Gastrocnemius medialis (tissue), 4 donors: ENCODE data around the gene MYOCD. TPM values are rescaled to one million over a fixed set of nuclear protein-coding genes. Genes with fewer than 3 reads are reported as not detected.

Experiments used
- ATAC-seq, 2 donors: fragments of 150-250 bp; one replicate each; pipeline ENCODE4 v1.9.1; 2016
- DNase-seq, 2 donors: peaks; one replicate each; pipeline ENCODE4 v3.0.0-alpha.2; 2019
- H3K27ac ChIP-seq, 4 donors: fragments of 200-600 bp; sonication (generic); 1 replicate in 1 of 4; 2 replicates in 3 of 4; pipeline ENCODE4 v1.5.1; 2016 to 2018; ENCODE audit warnings: mild to moderate bottlenecking in 2 of 4, moderate library complexity in 1 of 4
- H3K27me3 ChIP-seq, 3 donors: fragments of 200-600 bp; sonication (generic) in 2 of 3; 1 replicate in 1 of 3; 2 replicates in 2 of 3; pipeline versions ENCODE4 v1.5.1 to v1.6.0; 2016 to 2019; ENCODE audit warnings: mild to moderate bottlenecking in 1 of 3, moderate library complexity in 1 of 3
- H3K36me3 ChIP-seq, 2 donors: fragments of 200-600 bp; sonication (generic) in 1 of 2; one replicate each; pipeline ENCODE4 v1.5.1; 2017 to 2018
- H3K4me1 ChIP-seq, 2 donors: fragments of 200-600 bp; sonication (generic) in 1 of 2; one replicate each; pipeline ENCODE4 v1.5.1; 2016 to 2017; ENCODE audit warnings: mild to moderate bottlenecking in 2 of 2
- H3K4me3 ChIP-seq, 4 donors: fragments of 200-600 bp; sonication (generic) in 3 of 4; 1 replicate in 1 of 4; 2 replicates in 3 of 4; pipeline ENCODE4 v1.5.1; 2016 to 2019; ENCODE audit warnings: mild to moderate bottlenecking in 2 of 4
- H3K9me3 ChIP-seq, 3 donors: fragments of 200-600 bp; sonication (generic) in 2 of 3; 1 replicate in 1 of 3; 2 replicates in 2 of 3; pipeline ENCODE4 v1.5.1; 2016 to 2019
- POLR2A ChIP-seq, 2 donors: fragments of 450-650 bp; IDR thresholded peaks; one replicate each; pipeline ENCODE4 v1.6.1; 2017; ENCODE audit warnings: antibody characterized with exemption in 2 of 2, mild to moderate bottlenecking in 2 of 2, moderate library complexity in 2 of 2
- in situ Hi-C, 4 donors: fragments of 200-750 bp; cut with MboI; loops; one replicate each; pipeline versions ENCODE4 v1.15.0 to v1.8.0; 2017; ENCODE audit warnings: low sequenced_read_pairs in 4 of 4
- intact Hi-C: fragments of 100-400 bp; cut with DNase I; formaldehyde crosslinking; loops from one replicate; pipeline ENCODE4 v1.15.1; 2023; ENCODE audit warnings: low total_unique reads
- total RNA-seq, 4 donors: library from RNA; depleted of rRNA; stranded (reverse); fragments of >200 nt; gene quantifications; one replicate each; pipeline versions ENCODE4 v1.1.0 to v1.2.3, GENCODE V29; 2016
- TF ChIP-seq, protein P1 (sequence below), 5 experiments: fragments of 450-650 bp in 3 of 5; fragments of 200-600 bp in 2 of 5; sonication (generic) in 2 of 5; IDR thresholded peaks in 4 of 5; conservative IDR thresholded peaks in 1 of 5; 1 replicate in 4 of 5; 2 replicates in 1 of 5; pipeline ENCODE4 v1.5.1; 2016 to 2019; ENCODE audit warnings: antibody characterized with exemption in 5 of 5, mild to moderate bottlenecking in 3 of 5, moderate library complexity in 3 of 5

Gene MYOCD
- total RNA-seq, 4 donors from 2014 or later = 0.36 to 2.7 (median 1.2) TPM

DNA sequence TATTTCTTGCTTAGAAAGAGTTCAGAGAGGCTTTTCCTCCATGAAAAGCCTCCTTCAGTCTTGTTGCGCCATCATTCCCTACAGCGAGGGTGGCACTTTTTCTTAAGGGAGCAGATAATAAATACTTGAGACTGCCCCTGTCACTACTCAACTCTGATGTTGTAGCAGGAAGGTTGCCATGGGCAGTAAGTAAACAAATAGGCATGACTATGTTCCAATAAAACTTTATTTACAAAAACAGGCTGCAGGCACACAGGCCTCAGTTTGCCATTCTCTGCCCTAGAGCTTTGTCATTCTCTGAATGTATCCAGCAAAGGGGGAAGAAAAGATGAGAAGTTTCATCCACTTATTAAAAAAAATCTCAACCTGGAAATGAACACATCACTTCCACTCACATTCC is 60.4 kb downstream of the MYOCD start:
- Histone ChIP-seq H3K27me3 (no peaks in the 10 kb centered on the region), H3K4me3 (no peak overlapping the region), H3K36me3 (no peaks in the 10 kb centered on the region), H3K9me3 (no peaks in the 10 kb centered on the region), H3K4me1 (no peaks in the 10 kb centered on the region), H3K27ac (no peak overlapping the region)
- ATAC-seq = no peak
- TF ChIP-seq POLR2A (IDR thresholded peaks at IDR 0.05) = no peak
- TF ChIP-seq, protein P1, sequence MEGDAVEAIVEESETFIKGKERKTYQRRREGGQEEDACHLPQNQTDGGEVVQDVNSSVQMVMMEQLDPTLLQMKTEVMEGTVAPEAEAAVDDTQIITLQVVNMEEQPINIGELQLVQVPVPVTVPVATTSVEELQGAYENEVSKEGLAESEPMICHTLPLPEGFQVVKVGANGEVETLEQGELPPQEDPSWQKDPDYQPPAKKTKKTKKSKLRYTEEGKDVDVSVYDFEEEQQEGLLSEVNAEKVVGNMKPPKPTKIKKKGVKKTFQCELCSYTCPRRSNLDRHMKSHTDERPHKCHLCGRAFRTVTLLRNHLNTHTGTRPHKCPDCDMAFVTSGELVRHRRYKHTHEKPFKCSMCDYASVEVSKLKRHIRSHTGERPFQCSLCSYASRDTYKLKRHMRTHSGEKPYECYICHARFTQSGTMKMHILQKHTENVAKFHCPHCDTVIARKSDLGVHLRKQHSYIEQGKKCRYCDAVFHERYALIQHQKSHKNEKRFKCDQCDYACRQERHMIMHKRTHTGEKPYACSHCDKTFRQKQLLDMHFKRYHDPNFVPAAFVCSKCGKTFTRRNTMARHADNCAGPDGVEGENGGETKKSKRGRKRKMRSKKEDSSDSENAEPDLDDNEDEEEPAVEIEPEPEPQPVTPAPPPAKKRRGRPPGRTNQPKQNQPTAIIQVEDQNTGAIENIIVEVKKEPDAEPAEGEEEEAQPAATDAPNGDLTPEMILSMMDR (IDR thresholded peaks at IDR 0.05 in 4 of 5, conservative IDR thresholded peaks at IDR 0.05 in 1 of 5) = no peak
- DNase-seq = no peak
- intact Hi-C loops (no loop called here), in situ Hi-C loops (no loop called here)

DNA sequence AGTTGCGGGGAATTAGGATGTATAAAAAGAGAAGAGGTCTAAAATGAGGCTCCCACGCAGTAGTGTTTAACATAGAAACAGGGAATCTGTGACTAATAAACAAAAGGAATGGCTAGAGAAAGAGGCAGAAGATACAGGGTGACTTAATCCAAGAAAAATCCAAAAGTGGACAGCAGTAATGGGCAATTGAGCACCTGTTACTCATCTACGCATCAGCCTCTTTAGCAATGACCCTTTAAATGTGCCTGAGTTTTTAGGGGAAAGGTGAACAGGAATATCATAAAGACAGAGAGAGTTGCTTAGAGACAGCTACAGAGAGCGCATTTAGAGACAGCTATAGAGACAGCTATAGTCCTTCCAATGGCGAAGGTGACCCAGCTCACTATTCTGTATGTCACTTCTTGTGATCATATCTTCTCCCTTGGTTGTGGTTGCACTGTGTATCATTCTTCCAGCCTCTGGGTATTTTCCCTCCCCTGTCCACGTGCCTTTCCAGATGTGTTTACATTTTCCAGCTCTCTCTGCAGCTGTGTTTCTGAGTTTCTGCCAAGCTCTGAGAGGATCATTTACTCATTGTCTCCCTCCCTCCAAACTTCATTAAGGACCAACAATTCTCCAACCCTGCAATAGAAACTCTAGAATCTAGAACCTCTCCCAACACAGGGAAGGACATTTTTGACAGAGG is 61.5 kb downstream of the MYOCD start:
- no peak overlapping the region for H3K27ac ChIP-seq
- H3K36me3 ChIP-seq = no peaks in the 10 kb centered on the region
- in situ Hi-C loops = no loop called here

DNA sequence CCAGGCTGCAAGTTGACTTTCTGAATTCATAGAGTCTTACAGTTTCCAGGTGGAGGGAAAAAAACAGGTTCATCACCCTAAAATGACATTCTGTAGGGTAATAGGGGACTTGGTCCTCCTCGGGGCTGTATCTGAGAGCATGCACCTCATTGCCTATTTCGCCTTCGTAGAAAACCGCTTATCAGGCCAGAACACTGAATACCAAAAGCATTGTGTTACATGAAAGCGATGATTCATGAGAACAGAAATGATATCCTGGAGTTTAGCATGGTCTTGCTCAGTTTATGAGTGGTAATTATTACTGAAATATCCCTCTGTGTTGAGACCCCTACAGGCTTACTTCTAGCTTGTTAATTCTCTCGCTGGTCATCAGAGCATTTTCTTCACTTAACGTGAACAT is 62.2 kb downstream of the MYOCD start:
- TF ChIP-seq, protein P1 (IDR thresholded peaks at IDR 0.05 in 4 of 5, conservative IDR thresholded peaks at IDR 0.05 in 1 of 5) = no peak
- no peak for TF ChIP-seq POLR2A (IDR thresholded peaks at IDR 0.05)
- in situ Hi-C loops = no loop called here

More for the DNA sequence above, 61.5 kb downstream of the MYOCD start:
- ATAC-seq (no peak), DNase-seq (no peak)
- intact Hi-C loops = no loop called here
- Histone ChIP-seq H3K4me1 (no peaks in the 10 kb centered on the region), H3K4me3 (no peak overlapping the region), H3K9me3 (no peaks in the 10 kb centered on the region), H3K27me3 (no peaks in the 10 kb centered on the region)
- TF ChIP-seq, protein P1 (IDR thresholded peaks at IDR 0.05 in 4 of 5, conservative IDR thresholded peaks at IDR 0.05 in 1 of 5) = no peak
- TF ChIP-seq POLR2A (IDR thresholded peaks at IDR 0.05) = no peak

DNA sequence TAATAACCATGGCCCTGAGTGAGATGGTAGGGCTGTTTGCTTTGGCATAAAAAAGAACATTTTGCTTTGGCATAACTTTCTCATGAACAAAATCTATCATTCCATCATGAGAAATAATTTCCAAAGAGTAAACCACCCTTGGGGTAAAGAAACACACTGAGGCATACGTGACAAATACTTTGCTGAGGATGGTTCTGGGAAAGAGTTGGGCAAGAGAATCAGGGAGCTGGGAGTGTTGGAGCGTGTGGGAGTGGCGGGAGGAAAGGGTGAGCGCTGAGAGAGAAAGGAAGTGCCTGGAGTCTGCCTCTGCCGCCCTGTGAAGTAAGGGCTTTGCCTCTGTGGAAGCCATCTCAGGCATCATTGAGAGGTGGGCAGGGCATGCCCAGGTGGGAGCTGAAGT is 63.4 kb downstream of the MYOCD start:
- DNase-seq (no peak), ATAC-seq (no peak)
- Histone ChIP-seq H3K4me3 (no peak overlapping the region), H3K36me3 (no peaks in the 10 kb centered on the region), H3K27me3 (no peaks in the 10 kb centered on the region), H3K9me3 (no peaks in the 10 kb centered on the region), H3K27ac (no peak overlapping the region), H3K4me1 (no peaks in the 10 kb centered on the region)
- intact Hi-C loops = no loop called here
- no peak for TF ChIP-seq POLR2A (IDR thresholded peaks at IDR 0.05)
- TF ChIP-seq, protein P1 (IDR thresholded peaks at IDR 0.05 in 4 of 5, conservative IDR thresholded peaks at IDR 0.05 in 1 of 5) = no peak
- in situ Hi-C loops = no loop called here

More for the DNA sequence above, 62.2 kb downstream of the MYOCD start:
- H3K4me3 ChIP-seq = no peak overlapping the region
- no peaks in the 10 kb centered on the region for H3K9me3 ChIP-seq
- H3K27me3 ChIP-seq = no peaks in the 10 kb centered on the region
- no peaks in the 10 kb centered on the region for H3K4me1 ChIP-seq
- H3K36me3 ChIP-seq = no peaks in the 10 kb centered on the region
- intact Hi-C loops = no loop called here
- DNase-seq (no peak), ATAC-seq (no peak)
- H3K27ac ChIP-seq = no peak overlapping the region

DNA sequence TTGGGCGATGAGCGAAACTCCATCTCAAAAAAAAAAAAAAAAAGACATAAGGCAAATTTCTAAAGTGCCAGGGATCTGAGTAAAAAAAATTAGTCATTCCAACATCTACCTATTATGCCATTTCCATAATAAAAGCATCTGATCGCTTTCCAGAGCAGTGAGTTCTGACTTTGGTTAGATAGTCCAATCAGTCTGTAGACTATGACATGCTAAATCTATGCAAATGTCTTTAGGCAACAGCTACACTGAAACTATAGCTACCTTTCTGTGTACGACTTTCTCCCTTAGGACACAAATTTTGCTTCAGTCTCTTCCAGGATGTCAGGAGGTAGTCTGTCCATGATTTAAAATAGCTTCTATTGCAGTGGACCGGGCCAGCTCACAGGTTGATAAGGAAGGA is 64.7 kb downstream of the MYOCD start:
- no peaks in the 10 kb centered on the region for H3K9me3 ChIP-seq
- TF ChIP-seq, protein P1 (IDR thresholded peaks at IDR 0.05 in 4 of 5, conservative IDR thresholded peaks at IDR 0.05 in 1 of 5) = no peak
- TF ChIP-seq POLR2A (IDR thresholded peaks at IDR 0.05) = no peak
- H3K27ac ChIP-seq = no peak overlapping the region
- H3K36me3 ChIP-seq = no peaks in the 10 kb centered on the region
- no peak for ATAC-seq
- H3K4me1 ChIP-seq = no peaks in the 10 kb centered on the region
- H3K4me3 ChIP-seq = no peak overlapping the region
- intact Hi-C loops = no loop called here
- no peaks in the 10 kb centered on the region for H3K27me3 ChIP-seq
- DNase-seq = no peak
- in situ Hi-C loops = no loop called here
